Suprapubic skin (tissue), 4 donors: ENCODE measurements around the gene COL6A1. TPM values are rescaled to one million over a fixed set of nuclear protein-coding genes. Genes with fewer than 3 reads are reported as not detected.
A peak's percentile ranks its signal among the peaks of the same experiment; 100 is the strongest.
"Not testable (repeated sequence)": the region's sequence is repeated elsewhere in the genome, so short reads cannot be mapped to it uniquely, and the experiment has no call there.

Source experiments
- DNase-seq, 2 donors: peaks; one replicate each; pipeline ENCODE4 v3.0.0-alpha.2; 2019; ENCODE audit warnings: low spot score in 2 of 2
- H3K27ac ChIP-seq: fragments of 200-600 bp; sonication (generic); one replicate; pipeline ENCODE4 v1.5.1; 2019
- H3K27me3 ChIP-seq: fragments of 200-600 bp; sonication (generic); one replicate; pipeline ENCODE4 v1.5.1; 2019
- H3K36me3 ChIP-seq: fragments of 200-600 bp; sonication (generic); one replicate; pipeline ENCODE4 v1.5.1; 2019
- H3K4me1 ChIP-seq: fragments of 200-600 bp; sonication (generic); one replicate; pipeline ENCODE4 v1.5.1; 2019
- H3K4me3 ChIP-seq: fragments of 200-600 bp; sonication (generic); one replicate; pipeline ENCODE4 v1.5.1; 2019; ENCODE audit warnings: mild to moderate bottlenecking
- H3K9me3 ChIP-seq: fragments of 200-600 bp; sonication (generic); one replicate; pipeline ENCODE4 v1.5.1; 2019
- CTCF ChIP-seq, 2 donors: fragments of 200-600 bp in 1 of 2; fragments of 450-650 bp in 1 of 2; sonication (generic) in 1 of 2; IDR thresholded peaks; one replicate each; pipeline ENCODE4 v1.5.1; 2016 to 2019; ENCODE audit warnings: antibody characterized with exemption in 2 of 2, mild to moderate bottlenecking in 1 of 2, moderate library complexity in 1 of 2
- EP300 ChIP-seq: sonication (generic); formaldehyde crosslinking; IDR thresholded peaks from one replicate; pipeline ENCODE4 v1.6.1; 2017; ENCODE audit warnings: antibody characterized with exemption
- POLR2A ChIP-seq, 2 donors: fragments of 450-650 bp; IDR thresholded peaks; one replicate each; pipeline ENCODE4 v1.6.1; 2017; ENCODE audit warnings: antibody characterized with exemption in 2 of 2, mild to moderate bottlenecking in 2 of 2, moderate library complexity in 2 of 2
- POLR2AphosphoS5 ChIP-seq, 3 donors: sonication (generic); formaldehyde crosslinking; IDR thresholded peaks; one replicate each; pipeline ENCODE4 v1.6.1; 2017; ENCODE audit warnings: antibody characterized with exemption in 3 of 3
- WGBS: methylation state at CpG from one replicate; pipeline ENCODE4 v1.1.5; 2018; 5-methylcytosine and 5-hydroxymethylcytosine counted together
- total RNA-seq, 4 donors: library from RNA; depleted of rRNA; stranded (reverse); fragments of >200 nt; gene quantifications; one replicate each; pipeline ENCODE4 v1.1.0, GENCODE V29; 2016

COL6A1 gene
- total RNA-seq, 4 donors from 2014 or later, result 105 to 123 (median 109) TPM

DNA sequence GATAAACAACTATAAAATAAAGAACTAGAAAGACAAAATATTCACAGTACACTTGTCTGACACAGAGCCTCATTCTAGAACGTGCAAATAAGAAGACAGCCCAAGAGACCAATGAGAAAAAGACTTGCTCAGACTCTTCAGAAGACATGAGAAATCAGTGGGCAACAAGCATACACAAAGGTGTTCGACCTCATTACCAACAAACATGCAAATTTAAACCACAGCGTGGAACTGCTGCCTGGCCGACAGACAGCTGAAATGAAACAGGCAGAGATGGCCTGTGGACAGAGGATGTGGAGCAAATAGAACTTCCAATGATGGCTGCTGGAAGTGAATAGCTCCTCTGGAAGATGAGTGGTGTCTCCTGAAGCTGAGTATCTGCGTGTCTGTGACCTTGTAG, 22.4 kb upstream of the COL6A1 start:
- no peak for TF ChIP-seq EP300
- TF ChIP-seq POLR2AphosphoS5 (IDR thresholded peaks at IDR 0.05), result no peak
- TF ChIP-seq POLR2A (IDR thresholded peaks at IDR 0.05), result no peak
- TF ChIP-seq CTCF (IDR thresholded peaks at IDR 0.05), result no peak
- H3K4me3 ChIP-seq, result no peak overlapping the region
- H3K27me3 ChIP-seq, result no peaks in the 10 kb centered on the region
- 66% methylated on average over 5 of the region's 5 CpGs for WGBS
- no peak for DNase-seq
- peak overlapping the region; percentile 61 for H3K27ac ChIP-seq
- H3K4me1 ChIP-seq, result peaks cover 39% of the 10 kb centered on the region
- H3K36me3 ChIP-seq, result no peaks in the 10 kb centered on the region
- no peaks in the 10 kb centered on the region for H3K9me3 ChIP-seq

GRCh38 chr21:45959779-45960390, 21.7 kb upstream of the COL6A1 start:
- no peak overlapping the region for H3K4me3 ChIP-seq
- 42% methylated on average over 9 of the region's 11 CpGs for WGBS
- peak in 1 of 2 donors; percentile 58 for DNase-seq
- H3K27me3 ChIP-seq, result no peaks in the 10 kb centered on the region
- H3K9me3 ChIP-seq, result no peaks in the 10 kb centered on the region
- H3K4me1 ChIP-seq, result peaks cover 35% of the 10 kb centered on the region
- H3K36me3 ChIP-seq, result no peaks in the 10 kb centered on the region
- H3K27ac ChIP-seq, result no peak overlapping the region
- TF ChIP-seq POLR2AphosphoS5 (IDR thresholded peaks at IDR 0.05) (no peak), CTCF (IDR thresholded peaks at IDR 0.05) (no peak), POLR2A (IDR thresholded peaks at IDR 0.05) (no peak), EP300 (no peak)

DNA sequence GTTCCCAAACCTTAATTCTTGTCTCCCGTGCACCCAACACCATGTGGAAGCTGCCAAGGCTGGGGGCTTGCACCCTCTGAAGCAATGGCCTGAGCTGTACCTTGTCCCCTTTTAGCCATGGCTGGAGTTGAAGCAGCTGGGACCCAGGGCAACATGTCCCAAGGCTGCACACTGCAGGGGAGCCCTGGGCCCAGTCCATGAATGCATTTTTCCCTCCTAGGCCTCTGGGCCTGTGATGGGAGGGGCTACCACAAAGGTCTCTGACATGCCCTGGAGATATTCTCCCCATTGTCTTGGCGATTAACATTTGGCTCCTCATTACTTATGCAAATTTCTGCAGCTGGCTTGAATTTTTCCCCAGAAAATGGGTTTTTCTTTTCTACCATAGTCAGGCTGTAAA, 20.2 kb upstream of the COL6A1 start:
- H3K9me3 ChIP-seq, H3K36me3 ChIP-seq, H3K4me3 ChIP-seq, H3K27me3 ChIP-seq, H3K27ac ChIP-seq: not testable (repeated sequence)
- DNase-seq, result peak in 1 of 2 donors; percentile 41
- WGBS, result 67% methylated on average over 2 of the region's 2 CpGs
- H3K4me1 ChIP-seq, result peaks cover 35% of the 10 kb centered on the region

GRCh38 chr21:45962531-45963231, 18.9 kb upstream of the COL6A1 start:
- no peaks in the 10 kb centered on the region for H3K9me3 ChIP-seq
- DNase-seq, result peak in 1 of 2 donors; percentile 45
- H3K36me3 ChIP-seq, result no peaks in the 10 kb centered on the region
- H3K4me1 ChIP-seq, result peaks cover 27% of the 10 kb centered on the region
- WGBS, result 78% methylated on average over 4 of the region's 4 CpGs
- no peak overlapping the region for H3K27ac ChIP-seq
- TF ChIP-seq POLR2A (IDR thresholded peaks at IDR 0.05) (no peak), POLR2AphosphoS5 (IDR thresholded peaks at IDR 0.05) (no peak), CTCF (IDR thresholded peaks at IDR 0.05) (no peak), EP300 (no peak)
- H3K27me3 ChIP-seq, result no peaks in the 10 kb centered on the region
- no peak overlapping the region for H3K4me3 ChIP-seq

DNA sequence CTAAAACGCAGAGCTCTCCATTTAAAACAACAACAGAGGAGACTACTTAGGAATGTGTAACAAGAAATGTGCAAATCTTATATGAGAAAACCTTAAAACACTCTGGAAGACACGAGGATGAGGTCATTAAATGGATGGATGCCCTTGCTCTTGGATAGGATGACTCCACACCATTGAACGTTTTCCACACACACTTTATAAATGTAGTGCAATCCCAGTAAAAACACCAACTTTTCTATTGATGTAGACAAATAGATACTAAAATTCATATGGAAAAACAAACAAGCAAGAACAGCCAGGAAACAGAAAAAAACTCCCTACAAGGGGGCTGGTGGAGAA, 18.4 kb upstream of the COL6A1 start:
- H3K9me3 ChIP-seq, result no peaks in the 10 kb centered on the region
- TF ChIP-seq POLR2AphosphoS5 (IDR thresholded peaks at IDR 0.05) (no peak), POLR2A (IDR thresholded peaks at IDR 0.05) (no peak), CTCF (IDR thresholded peaks at IDR 0.05) (no peak), EP300 (no peak)
- H3K4me1 ChIP-seq, result peaks cover 22% of the 10 kb centered on the region
- H3K36me3 ChIP-seq, result no peaks in the 10 kb centered on the region
- DNase-seq, result no peak
- no peak overlapping the region for H3K4me3 ChIP-seq
- WGBS, result 62% methylated on average over 3 of the region's 3 CpGs
- no peaks in the 10 kb centered on the region for H3K27me3 ChIP-seq
- H3K27ac ChIP-seq, result no peak overlapping the region
